ENCODE measurements around the gene ITGAE. TPM values are rescaled to one million over a fixed set of nuclear protein-coding genes. Genes with fewer than 3 reads are reported as not detected.
A peak's percentile ranks its signal among the peaks of the same experiment; 100 is the strongest.

ITGAE gene
- total and polyA plus RNA-seq, 10 of the 15 experiments (the other 5 are each of a cell fraction or from before 2014, with no cell fraction given) = 13.1 to 161 (median 34.8) TPM

GRCh38 chr17:3693829-3694231 lies 107.2 kb downstream of the ITGAE start (continued):
- no peak for TF ChIP-seq USF2 (IDR thresholded peaks at IDR 0.05; ENCODE audit: borderline replicate concordance, low read depth, low read length)
- TF ChIP-seq NFYA (IDR thresholded peaks at IDR 0.05; ENCODE audit: borderline replicate concordance, low read depth, low read length) = no peak
- no peak for TF ChIP-seq CUX1 (IDR thresholded peaks at IDR 0.05; ENCODE audit: insufficient replicate concordance, low read depth, low read length)
- no peak for TF ChIP-seq E2F8 (IDR thresholded peaks at IDR 0.05; ENCODE audit: low read depth, partially characterized antibody)
- TF ChIP-seq MYC (IDR thresholded peaks at IDR 0.05; ENCODE audit: insufficient read depth, insufficient read length, insufficient replicate concordance, low read length, severe bottlenecking) = no peak
- TF ChIP-seq SMAD1 (IDR thresholded peaks at IDR 0.05; ENCODE audit: low read depth, partially characterized antibody) = peak; percentile 63
- TF ChIP-seq ATF3 (IDR thresholded peaks at IDR 0.05; ENCODE audit: borderline replicate concordance, extremely low read depth, low read depth, low read length) = no peak
- no peak for TF ChIP-seq SUZ12 (IDR thresholded peaks at IDR 0.05; ENCODE audit: unreplicated experiment)
- peak; percentile 96 for TF ChIP-seq CBFB (IDR thresholded peaks at IDR 0.05; ENCODE audit: low read depth)
- peak; percentile 70 for TF ChIP-seq DPF2 (IDR thresholded peaks at IDR 0.05)
- no peak for TF ChIP-seq CTCF (IDR thresholded peaks at IDR 0.05 in 2 of 3, conservative IDR thresholded peaks at IDR 0.05 in 1 of 3; ENCODE audit: control insufficient read depth in 2 of 3, extremely low read depth in 1 of 3, insufficient read depth in 1 of 3, low read depth in 3 of 3, low read length in 3 of 3)
- no peak for TF ChIP-seq HDAC6 (IDR thresholded peaks at IDR 0.05; ENCODE audit: unreplicated experiment)
- TF ChIP-seq BMI1 (IDR thresholded peaks at IDR 0.05; ENCODE audit: borderline replicate concordance) = 0 out of 2 replicates have a peak, but pooled peaks have one; percentile 8
- TF ChIP-seq USF1 (IDR thresholded peaks at IDR 0.05; ENCODE audit: borderline replicate concordance, extremely low read length, insufficient read depth, low read depth, low read length) = no peak
- TF ChIP-seq YY1 (IDR thresholded peaks at IDR 0.05; ENCODE audit: low read depth, low read length) = peak; percentile 72; the same call in 1 of the 2 replicates
- peak; percentile 88 for TF ChIP-seq NBN (IDR thresholded peaks at IDR 0.05)
- no peak for TF ChIP-seq SPI1 (IDR thresholded peaks at IDR 0.05; ENCODE audit: borderline replicate concordance, insufficient read depth, low read depth, low read length)

Data from GM12878 (cell line).